ENCODE results near the gene DENND2D.

GRCh38 chr1:111182052-111182451 is 18.4 kb downstream of the DENND2D start:
- no peak for TF ChIP-seq CTCF (optimal IDR thresholded peaks at IDR 0.05 in 1 of 3, IDR thresholded peaks at IDR 0.05 in 1 of 3, conservative IDR thresholded peaks at IDR 0.05 in 1 of 3; ENCODE audit: extremely low read depth in 1 of 3, insufficient read depth in 2 of 3, low read length in 3 of 3)
- no peak for TF ChIP-seq EZH2 (IDR thresholded peaks at IDR 0.05; ENCODE audit: low read length)
